Measurements from ENCODE around the gene ABO.
"Not testable (repeated sequence)": the region's sequence is repeated elsewhere in the genome, so short reads cannot be mapped to it uniquely, and the experiment has no call there.

ABO gene

GRCh38 chr9:133263557-133263956, 11.4 kb downstream of the ABO start:
- no peak for DNase-seq (ENCODE audit: low spot score)

- DNase-seq (ENCODE audit: low spot score) = no peak
These were observed 12.8 kb downstream of the ABO start for GRCh38 chr9:133262226-133262625.

- DNase-seq (ENCODE audit: low spot score) = no peak
These were observed 13.3 kb downstream of the ABO start for GRCh38 chr9:133261753-133262120.

- DNase-seq (ENCODE audit: low spot score) = no peak
These were observed 13.8 kb downstream of the ABO start for GRCh38 chr9:133261103-133261752.

- no peak for DNase-seq (ENCODE audit: low spot score)
These were observed 14.5 kb downstream of the ABO start for GRCh38 chr9:133260334-133261102.

- DNase-seq (ENCODE audit: low spot score) = no peak
These were observed 16.7 kb downstream of the ABO start for GRCh38 chr9:133258061-133259015.

GRCh38 chr9:133257465-133257956, 17.5 kb downstream of the ABO start:
- peak; percentile 15 for DNase-seq (ENCODE audit: low spot score)

- DNase-seq (ENCODE audit: low spot score) = no peak
These were observed 18.3 kb downstream of the ABO start for GRCh38 chr9:133256686-133257091.

- DNase-seq (ENCODE audit: low spot score) = no peak
These were observed 18.9 kb downstream of the ABO start for GRCh38 chr9:133256136-133256461.

- DNase-seq (ENCODE audit: low spot score) = no peak
These were observed 19.4 kb downstream of the ABO start for GRCh38 chr9:133255371-133256135.

GRCh38 chr9:133254471-133254870, 20.5 kb downstream of the ABO start:
- DNase-seq (ENCODE audit: low spot score) = no peak

GRCh38 chr9:133253268-133253667, 21.7 kb downstream of the ABO start:
- DNase-seq (ENCODE audit: low spot score) = no peak

- no peak for DNase-seq (ENCODE audit: low spot score)
These were observed 22.5 kb downstream of the ABO start for GRCh38 chr9:133252301-133253020.

GRCh38 chr9:133251773-133252172, 23.2 kb downstream of the ABO start:
- no peak for DNase-seq (ENCODE audit: low spot score)

GRCh38 chr9:133251221-133251620, 23.8 kb downstream of the ABO start:
- DNase-seq (ENCODE audit: low spot score) = not testable (repeated sequence)

GRCh38 chr9:133250741-133251170, 24.2 kb downstream of the ABO start:
- no peak for DNase-seq (ENCODE audit: low spot score)

- DNase-seq (ENCODE audit: low spot score) = no peak
These were observed 25.7 kb downstream of the ABO start for GRCh38 chr9:133249337-133249736.

- DNase-seq (ENCODE audit: low spot score) = no peak
These were observed 26.2 kb downstream of the ABO start for GRCh38 chr9:133248726-133249295.

GRCh38 chr9:133247632-133248031, 27.4 kb downstream of the ABO start:
- DNase-seq (ENCODE audit: low spot score) = no peak

GRCh38 chr9:133246991-133247390, 28.0 kb downstream of the ABO start:
- no peak for DNase-seq (ENCODE audit: low spot score)

- no peak for DNase-seq (ENCODE audit: low spot score)
These were observed 28.4 kb downstream of the ABO start for GRCh38 chr9:133246562-133246961.
